SK-N-SH treated with all-trans-retinoic acid at 6 μM for 48 hours (cell line): Measurements from ENCODE around the gene ZDHHC5.
A peak's percentile ranks its signal among the peaks of the same experiment; 100 is the strongest.

Source experiments
- ATAC-seq: fragments of 200-7000 bp; cut with Tn5 transposase; 3 replicates; pipeline ENCODE4 v1.9.1; 2020; ENCODE audit warnings: mild to moderate bottlenecking, moderate library complexity
- ARNTL ChIP-seq: fragments of 450-650 bp; formaldehyde crosslinking; IDR thresholded peaks from 2 replicates; pipeline ENCODE4 v1.5.0; 2020; ENCODE audit warnings: low read depth, mild to moderate bottlenecking, moderate library complexity, borderline replicate concordance
- CREB5 ChIP-seq: fragments of 250-450 bp; sonication (Bioruptor Pico); IDR thresholded peaks from 2 replicates; pipeline ENCODE4 v1.5.1; 2020; ENCODE audit warnings: low read depth, mild to moderate bottlenecking, moderate library complexity
- CSDC2 ChIP-seq: fragments of 250-450 bp; sonication (Bioruptor Pico); IDR thresholded peaks from 2 replicates; pipeline ENCODE4 v1.5.0; 2020; ENCODE audit warnings: mild to moderate bottlenecking, moderate library complexity
- CSRNP3 ChIP-seq: fragments of 250-450 bp; sonication (Bioruptor Pico); IDR thresholded peaks from 2 replicates; pipeline ENCODE4 v1.5.1; 2021; ENCODE audit warnings: mild to moderate bottlenecking, moderate library complexity
- GLIS3 ChIP-seq: fragments of 250-450 bp; sonication (Bioruptor Pico); IDR thresholded peaks from 2 replicates; pipeline ENCODE4 v1.5.0; 2020; ENCODE audit warnings: mild to moderate bottlenecking, moderate library complexity
- ISL1 ChIP-seq: fragments of 250-450 bp; sonication (Bioruptor Pico); IDR thresholded peaks from 2 replicates; pipeline ENCODE4 v2.1.2; 2022; ENCODE audit warnings: mild to moderate bottlenecking, moderate library complexity
- PATZ1 ChIP-seq: fragments of 250-450 bp; sonication (Bioruptor Pico); IDR thresholded peaks from 2 replicates; pipeline ENCODE4 v1.8.0; 2020; ENCODE audit warnings: mild to moderate bottlenecking, moderate library complexity, borderline replicate concordance
- POU6F1 ChIP-seq: fragments of 250-450 bp; sonication (Bioruptor Pico); IDR thresholded peaks from 2 replicates; pipeline ENCODE4 v1.8.0; 2021; ENCODE audit warnings: low read depth, mild to moderate bottlenecking, moderate library complexity, borderline replicate concordance
- PPARA ChIP-seq: fragments of 250-450 bp; sonication (Bioruptor Pico); IDR thresholded peaks from 2 replicates; pipeline ENCODE4 v1.5.0; 2020; ENCODE audit warnings: mild to moderate bottlenecking, borderline replicate concordance
- RARB ChIP-seq: fragments of 250-450 bp; sonication (Bioruptor Pico); IDR thresholded peaks from 2 replicates; pipeline ENCODE4 v1.8.0; 2021; ENCODE audit warnings: mild to moderate bottlenecking, moderate library complexity
- SNAI2 ChIP-seq: fragments of 250-450 bp; sonication (Bioruptor Pico); IDR thresholded peaks from 2 replicates; pipeline ENCODE4 v1.5.0; 2020; ENCODE audit warnings: mild to moderate bottlenecking, moderate library complexity
- TCF4 ChIP-seq: fragments of 250-450 bp; sonication (Bioruptor Pico); IDR thresholded peaks from 2 replicates; pipeline ENCODE4 v1.8.0; 2021; ENCODE audit warnings: mild to moderate bottlenecking, moderate library complexity, borderline replicate concordance
- TOX ChIP-seq: fragments of 250-450 bp; sonication (Bioruptor Pico); IDR thresholded peaks from 2 replicates; pipeline ENCODE4 v1.8.0; 2021; ENCODE audit warnings: mild to moderate bottlenecking, moderate library complexity, borderline replicate concordance
- TSHZ2 ChIP-seq: fragments of 250-450 bp; sonication (Bioruptor Pico); IDR thresholded peaks from 2 replicates; pipeline ENCODE4 v1.5.0; 2020; ENCODE audit warnings: mild to moderate bottlenecking, moderate library complexity
- ZC3H10 ChIP-seq: fragments of 250-450 bp; sonication (Bioruptor Pico); IDR thresholded peaks from 2 replicates; pipeline ENCODE4 v1.5.1; 2021; ENCODE audit warnings: mild to moderate bottlenecking, moderate library complexity
- ZNF565 ChIP-seq: fragments of 450-650 bp; formaldehyde crosslinking; conservative IDR thresholded peaks from 2 replicates; pipeline ENCODE4 v1.5.0; 2020; ENCODE audit warnings: low read depth, mild to moderate bottlenecking, moderate library complexity

Gene ZDHHC5

GRCh38 chr11:57639321-57640067 is 28.4 kb upstream of the ZDHHC5 start:
- peak; percentile 8; the same call in 2 of the 3 replicates for ATAC-seq
- TF ChIP-seq ISL1 (CRISPR knock-in tag) (no peak), SNAI2 (no peak), CSRNP3 (no peak), POU6F1 (CRISPR knock-in tag) (no peak), RARB (CRISPR knock-in tag) (no peak), CREB5 (CRISPR knock-in tag) (no peak), PATZ1 (no peak), CSDC2 (CRISPR knock-in tag) (no peak), ZC3H10 (CRISPR knock-in tag) (no peak), GLIS3 (no peak), PPARA (CRISPR knock-in tag) (no peak), ARNTL (CRISPR knock-in tag) (no peak), TOX (CRISPR knock-in tag) (no peak)

- no peak for ATAC-seq
- no peak for TF ChIP-seq CSDC2 (CRISPR knock-in tag)
- no peak for TF ChIP-seq TCF4 (CRISPR knock-in tag)
- no peak for TF ChIP-seq ISL1 (CRISPR knock-in tag)
- no peak for TF ChIP-seq TOX (CRISPR knock-in tag)
- no peak for TF ChIP-seq TSHZ2 (CRISPR knock-in tag)
- TF ChIP-seq RARB (CRISPR knock-in tag) = no peak
- TF ChIP-seq ZC3H10 (CRISPR knock-in tag) = no peak
- no peak for TF ChIP-seq ZNF565 (CRISPR knock-in tag)
- TF ChIP-seq CSRNP3 = no peak
- no peak for TF ChIP-seq PPARA (CRISPR knock-in tag)
- TF ChIP-seq ARNTL (CRISPR knock-in tag) = no peak
- TF ChIP-seq GLIS3 = no peak
Measured at GRCh38 chr11:57640068-57640800, 27.7 kb upstream of the ZDHHC5 start.
